HEK293 (cell line): ENCODE data around the gene PANX1.

ENCODE experiments used
- KLF9 ChIP-seq: fragments of 450-650 bp; formaldehyde crosslinking; IDR thresholded peaks from 2 replicates; pipeline ENCODE4 v1.5.1; 2016; ENCODE audit warnings: missing biosample characterization, missing genetic modification characterization, low read depth
- TF ChIP-seq, protein P1 (sequence below): fragments of 450-650 bp; formaldehyde crosslinking; IDR thresholded peaks from 2 replicates; pipeline ENCODE4 v1.5.1; 2016; ENCODE audit warnings: missing biosample characterization, missing genetic modification characterization

GRCh38 chr11:94140154-94140655 is 11.6 kb downstream of the PANX1 start:
- no peak for TF ChIP-seq KLF9 (tag by site-specific recombination)
- TF ChIP-seq, protein P1, sequence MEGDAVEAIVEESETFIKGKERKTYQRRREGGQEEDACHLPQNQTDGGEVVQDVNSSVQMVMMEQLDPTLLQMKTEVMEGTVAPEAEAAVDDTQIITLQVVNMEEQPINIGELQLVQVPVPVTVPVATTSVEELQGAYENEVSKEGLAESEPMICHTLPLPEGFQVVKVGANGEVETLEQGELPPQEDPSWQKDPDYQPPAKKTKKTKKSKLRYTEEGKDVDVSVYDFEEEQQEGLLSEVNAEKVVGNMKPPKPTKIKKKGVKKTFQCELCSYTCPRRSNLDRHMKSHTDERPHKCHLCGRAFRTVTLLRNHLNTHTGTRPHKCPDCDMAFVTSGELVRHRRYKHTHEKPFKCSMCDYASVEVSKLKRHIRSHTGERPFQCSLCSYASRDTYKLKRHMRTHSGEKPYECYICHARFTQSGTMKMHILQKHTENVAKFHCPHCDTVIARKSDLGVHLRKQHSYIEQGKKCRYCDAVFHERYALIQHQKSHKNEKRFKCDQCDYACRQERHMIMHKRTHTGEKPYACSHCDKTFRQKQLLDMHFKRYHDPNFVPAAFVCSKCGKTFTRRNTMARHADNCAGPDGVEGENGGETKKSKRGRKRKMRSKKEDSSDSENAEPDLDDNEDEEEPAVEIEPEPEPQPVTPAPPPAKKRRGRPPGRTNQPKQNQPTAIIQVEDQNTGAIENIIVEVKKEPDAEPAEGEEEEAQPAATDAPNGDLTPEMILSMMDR = no peak
